AG10803 (cell line): ENCODE results near the gene YBEY.

Source experiments
- DNase-seq: peaks from one replicate; pipeline ENCODE4 v3.0.0; 2010; ENCODE audit warnings: low read depth
- H3K4me3 ChIP-seq: 2 replicates; pipeline ENCODE4 v1.5.1; 2011; ENCODE audit warnings: mild to moderate bottlenecking, low read length, control low read depth
- CTCF ChIP-seq: conservative IDR thresholded peaks from 2 replicates; pipeline ENCODE4 v1.5.1; 2011; ENCODE audit warnings: mild to moderate bottlenecking, low read length, control low read depth, inconsistent platforms

The YBEY gene

GRCh38 chr21:46346296-46347202, 60.4 kb downstream of the YBEY start:
- no peak for TF ChIP-seq CTCF
- DNase-seq: no peak
- H3K4me3 ChIP-seq: no peak overlapping the region

- no peak for DNase-seq
- H3K4me3 ChIP-seq: no peak overlapping the region
- no peak for TF ChIP-seq CTCF
Measured at GRCh38 chr21:46347203-46347550, 61.0 kb downstream of the YBEY start.
